ENCODE measurements around the gene PTEN.

DNA sequence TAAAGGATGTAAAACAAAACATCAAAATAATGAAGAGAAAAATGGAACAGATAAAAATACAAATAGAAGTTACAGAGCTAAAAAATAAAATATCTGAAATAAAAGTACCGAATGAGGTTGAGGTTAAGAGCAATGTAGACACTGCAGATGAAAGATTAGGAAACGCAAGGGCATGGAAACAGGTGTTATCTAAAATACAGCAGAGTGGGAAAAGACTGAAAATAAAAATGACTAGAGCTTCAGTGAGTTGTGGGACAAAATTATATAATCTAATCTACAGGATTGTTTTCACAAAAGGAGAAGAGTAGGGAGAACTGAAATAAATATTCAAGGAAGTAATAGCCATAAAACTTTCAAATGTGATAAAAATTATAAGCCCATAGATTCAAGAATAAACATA lies 123.8 kb downstream of the PTEN start:
- no peak for TF ChIP-seq CTCF (IDR thresholded peaks at IDR 0.05; ENCODE audit: low read depth, low read length, missing input control)
- TF ChIP-seq, protein P1, sequence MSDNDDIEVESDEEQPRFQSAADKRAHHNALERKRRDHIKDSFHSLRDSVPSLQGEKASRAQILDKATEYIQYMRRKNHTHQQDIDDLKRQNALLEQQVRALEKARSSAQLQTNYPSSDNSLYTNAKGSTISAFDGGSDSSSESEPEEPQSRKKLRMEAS (IDR thresholded peaks at IDR 0.05): no peak
